Loucy (cell line): Measurements from ENCODE around the gene ARHGAP11A.

ENCODE experiments used
- CTCF ChIP-seq: fragments of 200-600 bp; sonication (generic); conservative IDR thresholded peaks from 2 replicates; pipeline ENCODE4 v1.5.1; 2014; ENCODE audit warnings: mild to moderate bottlenecking, antibody characterized with exemption, low read length
- EZH2phosphoT487 ChIP-seq: fragments of 200-600 bp; IDR thresholded peaks from 2 replicates; pipeline ENCODE4 v1.6.1; 2018; ENCODE audit warnings: antibody characterized with exemption, mild to moderate bottlenecking, moderate library complexity, borderline replicate concordance

- TF ChIP-seq CTCF (no peak), EZH2phosphoT487 (peak; percentile 83; the same call in 1 of the 2 replicates)
Observed at GRCh38 chr15:32656091-32656490, 40.8 kb downstream of the ARHGAP11A start.
